Dermis blood vessel endothelial cell (primary cell): ENCODE data around the gene NSMCE4A. TPM values are rescaled to one million over a fixed set of nuclear protein-coding genes. Genes with fewer than 3 reads are reported as not detected.
A peak's percentile ranks its signal among the peaks of the same experiment; 100 is the strongest.
"Not testable (repeated sequence)": the region's sequence is repeated elsewhere in the genome, so short reads cannot be mapped to it uniquely, and the experiment has no call there.

Experiments used
- DNase-seq: peaks from one replicate; pipeline ENCODE4 v3.0.0; 2010
- total RNA-seq: library from RNA; depleted of rRNA; stranded (reverse); fragments of >200 nt; gene quantifications from 2 replicates; pipeline ENCODE4 v1.2.3, GENCODE V29; 2014

NSMCE4A gene
- 54.6 and 67.9 TPM in 2 replicates for total RNA-seq

GRCh38 chr10:121974535-121975294, at the start of gene NSMCE4A:
TSS of gene NSMCE4A (minus strand) at chr10:121975217. CDS start at chr10:121975165, 52 bp downstream.
- DNase-seq = peak; percentile 88

GRCh38 chr10:122023257-122023656, 48.2 kb upstream of the NSMCE4A start:
- not testable (repeated sequence) for DNase-seq

DNA sequence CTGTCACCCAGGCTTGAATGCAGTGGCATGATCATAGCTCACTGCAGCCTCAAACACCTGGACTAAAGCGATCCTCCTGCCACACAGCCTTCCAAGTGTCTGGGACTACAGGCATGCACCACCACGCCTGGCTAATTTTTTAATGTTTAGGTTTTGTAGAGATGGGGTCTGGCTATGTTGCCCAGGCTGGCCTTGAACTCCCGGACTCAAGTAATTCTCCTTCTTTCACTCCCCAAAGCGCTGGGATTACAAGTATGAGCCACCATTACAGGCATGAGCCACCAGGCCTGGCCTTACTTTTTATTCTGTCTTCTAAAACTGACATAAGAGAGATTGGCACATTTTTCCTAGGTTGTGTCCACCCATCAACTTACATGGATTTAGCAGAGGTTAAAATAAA, 47.3 kb upstream of the NSMCE4A start:
- DNase-seq = no peak

- DNase-seq = no peak
Observed at GRCh38 chr10:122021828-122022227, 46.8 kb upstream of the NSMCE4A start.

- DNase-seq = no peak
Observed at GRCh38 chr10:122021379-122021778, 46.4 kb upstream of the NSMCE4A start.

- DNase-seq = no peak
Observed at GRCh38 chr10:122020226-122020625, 45.2 kb upstream of the NSMCE4A start.

DNA sequence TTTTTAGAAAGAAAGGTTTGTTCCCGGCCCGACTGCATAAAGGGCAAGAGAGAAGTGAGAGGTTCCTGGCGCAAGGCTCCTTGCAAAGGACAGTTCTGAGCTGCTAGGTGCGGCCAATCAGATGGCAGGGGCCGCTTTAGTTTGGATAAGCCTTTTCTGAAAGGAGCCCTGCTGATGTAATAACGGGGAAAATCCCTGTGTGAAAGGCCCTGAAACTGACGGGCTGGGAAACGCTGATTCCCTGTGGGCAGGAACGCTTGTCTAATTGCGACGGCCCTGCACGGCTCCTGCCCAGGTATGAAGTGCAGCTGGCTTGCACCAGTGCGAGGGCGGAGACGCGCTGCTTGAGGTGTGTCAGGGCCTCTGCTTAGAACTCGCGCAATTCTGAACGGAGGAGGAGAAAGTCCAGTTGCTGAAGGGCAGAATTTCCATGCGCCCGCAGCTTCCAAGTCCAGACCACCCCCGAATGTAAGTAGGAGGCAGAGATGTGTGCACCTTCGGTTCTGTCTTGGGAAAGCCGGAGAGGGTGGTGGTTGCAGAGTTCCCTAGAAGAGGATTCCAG, 44.5 kb upstream of the NSMCE4A start:
- no peak for DNase-seq

GRCh38 chr10:122018951-122019413, 44.0 kb upstream of the NSMCE4A start:
- DNase-seq = no peak

DNA sequence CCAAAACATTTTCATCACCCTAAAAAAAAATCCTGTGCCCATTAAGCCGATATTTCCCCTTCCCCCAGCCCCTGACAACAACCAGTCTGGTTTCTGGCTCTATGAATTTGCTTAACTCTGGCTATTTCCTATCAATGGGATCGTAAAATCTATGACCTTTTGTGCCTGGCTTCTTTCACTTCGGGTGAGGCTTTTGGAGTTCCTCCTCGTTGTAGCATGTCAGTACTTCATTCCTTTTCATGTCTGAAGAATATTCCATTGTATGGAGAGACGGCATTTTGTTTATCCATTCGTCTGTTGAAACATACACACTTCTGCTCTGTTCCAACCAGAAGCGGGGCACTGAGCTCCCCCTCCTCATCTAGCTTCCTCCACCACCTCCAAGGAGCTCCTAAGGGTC, 43.5 kb upstream of the NSMCE4A start:
- no peak for DNase-seq

- DNase-seq = not testable (repeated sequence)
Observed at GRCh38 chr10:122017926-122018325, 42.9 kb upstream of the NSMCE4A start.

DNA sequence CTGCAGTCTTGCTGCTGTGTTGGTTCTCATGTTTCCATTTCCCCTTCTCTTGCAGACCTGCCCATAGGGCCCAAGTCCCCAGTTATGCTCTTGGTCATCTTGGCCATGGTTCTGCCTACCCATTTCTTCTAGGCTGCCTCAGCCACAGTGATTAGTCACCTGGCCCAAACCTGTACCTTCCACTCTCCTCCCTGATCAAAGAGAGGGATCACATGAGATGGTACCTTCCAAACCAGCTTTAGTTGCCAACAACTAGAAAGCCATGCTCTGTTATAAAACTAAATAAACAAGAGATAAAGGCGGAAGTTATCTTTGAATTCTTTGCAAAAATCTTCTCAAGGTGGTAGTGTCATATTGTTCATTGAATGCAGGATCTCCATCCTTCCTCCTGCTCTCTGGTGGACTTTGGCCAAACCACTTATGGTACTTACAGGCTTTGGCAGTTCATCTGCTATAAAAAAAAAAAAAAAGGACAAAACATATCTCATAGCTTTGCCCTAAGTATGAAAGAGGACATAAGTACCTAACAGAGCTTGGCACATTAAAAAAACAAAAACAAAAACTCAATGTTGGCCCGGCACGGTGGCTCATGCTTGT, 39.7 kb upstream of the NSMCE4A start:
- no peak for DNase-seq

- DNase-seq = no peak
Observed at GRCh38 chr10:122013311-122013780, 38.3 kb upstream of the NSMCE4A start.

DNA sequence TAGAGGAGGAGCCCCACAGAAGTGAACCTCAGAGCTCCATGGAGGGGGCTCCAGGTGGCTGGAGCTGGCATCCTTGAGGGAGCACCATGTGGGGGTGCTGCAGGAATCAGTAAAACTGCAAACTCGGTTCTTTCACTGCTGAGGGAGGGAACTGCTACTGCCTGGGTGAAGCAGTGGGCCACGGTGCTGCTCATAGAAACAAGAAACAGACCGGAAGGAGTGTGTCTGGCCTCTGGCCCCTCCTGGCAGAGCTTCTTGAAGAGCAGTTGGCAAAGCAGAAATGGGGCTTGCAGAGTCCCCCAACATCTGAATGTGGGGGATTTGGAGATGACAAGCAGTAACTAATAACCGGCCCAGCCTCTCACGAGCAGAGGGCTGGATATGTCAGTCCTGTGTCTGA, 37.7 kb upstream of the NSMCE4A start:
- no peak for DNase-seq

- DNase-seq = no peak
Observed at GRCh38 chr10:122010405-122011050, 35.5 kb upstream of the NSMCE4A start.

DNA sequence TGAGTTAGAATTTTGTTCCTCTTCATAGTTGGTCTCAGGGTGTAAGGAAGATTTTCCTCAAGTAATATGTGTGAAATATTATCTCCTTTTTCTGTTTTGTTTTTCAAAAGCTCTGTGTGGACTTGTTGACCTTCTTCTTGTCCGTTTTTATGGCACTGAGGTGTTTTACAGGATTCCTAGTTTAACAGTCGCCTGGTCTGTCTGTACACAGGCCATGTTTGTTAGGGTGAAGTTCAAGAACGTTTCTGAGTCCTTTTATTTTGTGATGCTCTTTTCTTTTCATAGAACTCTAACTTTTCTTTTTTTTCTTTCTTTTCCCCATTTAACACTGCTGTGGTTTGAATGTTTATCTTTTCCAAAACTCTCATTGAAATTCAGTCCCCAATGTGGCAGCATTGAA, 32.4 kb upstream of the NSMCE4A start:
- no peak for DNase-seq

DNA sequence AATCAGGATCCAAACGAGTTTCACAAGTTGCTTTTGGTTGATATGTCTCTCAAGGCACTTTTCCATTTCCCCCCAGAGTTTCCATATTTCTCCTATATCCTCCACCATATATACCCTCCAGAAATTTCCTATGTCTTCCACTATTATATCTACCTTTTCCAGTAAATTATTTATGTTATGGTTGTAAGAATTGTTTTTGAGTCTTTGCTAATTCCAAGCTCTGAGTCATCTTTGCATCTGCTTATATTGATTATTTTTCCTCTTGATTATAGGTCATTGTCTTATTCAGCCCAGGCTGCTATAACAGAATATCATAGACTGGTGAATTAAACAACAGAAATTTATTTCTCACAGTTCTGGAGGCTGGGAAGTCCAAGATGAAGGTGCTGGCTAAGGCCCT, 26.7 kb upstream of the NSMCE4A start:
- DNase-seq = no peak

DNA sequence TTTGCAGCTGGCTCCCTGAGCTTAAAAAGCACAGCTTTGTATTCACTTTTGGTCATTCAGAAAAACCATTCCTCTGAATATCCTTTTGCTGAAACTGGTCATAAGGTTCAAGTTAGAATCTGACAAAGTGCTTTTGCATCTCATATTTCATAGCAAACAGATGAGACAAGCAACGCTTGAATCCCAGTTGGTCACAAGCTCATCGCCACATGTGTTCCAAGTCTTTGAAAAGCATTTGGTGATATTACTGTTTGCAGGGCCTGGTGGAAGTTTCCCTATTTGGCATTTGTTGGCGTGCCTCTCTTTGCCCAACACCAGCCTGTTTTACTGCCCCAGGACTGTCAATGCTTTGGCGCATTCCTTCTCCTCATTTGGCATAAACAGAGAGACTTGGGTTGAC, 24.3 kb upstream of the NSMCE4A start:
- DNase-seq = no peak

GRCh38 chr10:121998462-121998861, 23.4 kb upstream of the NSMCE4A start:
- no peak for DNase-seq

DNA sequence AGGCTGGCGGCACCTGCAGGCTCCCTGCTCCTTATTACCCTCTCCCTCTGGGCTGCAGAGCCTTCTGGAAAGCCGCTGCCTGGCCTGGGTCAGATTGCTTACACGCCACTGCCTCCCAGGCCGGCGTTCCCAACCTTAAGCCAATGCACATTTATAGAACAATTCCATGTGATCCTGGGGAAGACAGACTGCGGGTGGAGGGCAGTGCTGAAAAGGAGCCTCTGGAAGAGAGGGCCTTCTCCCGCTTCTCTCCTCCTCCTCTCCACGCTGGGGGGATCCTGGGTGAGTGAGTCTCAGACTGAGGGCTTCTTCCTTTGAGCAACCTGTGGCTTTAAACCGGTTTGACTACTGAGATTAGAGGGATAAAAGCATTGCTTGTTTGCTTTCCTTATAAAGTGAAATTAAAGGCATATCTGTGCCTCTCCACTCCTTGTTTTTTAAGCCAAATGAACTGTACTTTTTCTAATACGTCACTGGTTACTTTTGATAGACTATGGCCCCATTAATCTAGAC, 19.5 kb upstream of the NSMCE4A start:
- DNase-seq = no peak

- DNase-seq = not testable (repeated sequence)
Observed at GRCh38 chr10:121991727-121992126, 16.7 kb upstream of the NSMCE4A start.

GRCh38 chr10:121990015-121990677, 15.1 kb upstream of the NSMCE4A start:
- DNase-seq = peak; percentile 33
